ENCODE data around the gene CCDC201.
"Not testable (repeated sequence)": the region's sequence is repeated elsewhere in the genome, so short reads cannot be mapped to it uniquely, and the experiment has no call there.

CCDC201 gene

GRCh38 chr7:45813771-45814170, 59.1 kb downstream of the CCDC201 start:
- FAIRE-seq = not testable (repeated sequence)

GRCh38 chr7:45812946-45813345, 59.9 kb downstream of the CCDC201 start:
- no peak for FAIRE-seq

DNA sequence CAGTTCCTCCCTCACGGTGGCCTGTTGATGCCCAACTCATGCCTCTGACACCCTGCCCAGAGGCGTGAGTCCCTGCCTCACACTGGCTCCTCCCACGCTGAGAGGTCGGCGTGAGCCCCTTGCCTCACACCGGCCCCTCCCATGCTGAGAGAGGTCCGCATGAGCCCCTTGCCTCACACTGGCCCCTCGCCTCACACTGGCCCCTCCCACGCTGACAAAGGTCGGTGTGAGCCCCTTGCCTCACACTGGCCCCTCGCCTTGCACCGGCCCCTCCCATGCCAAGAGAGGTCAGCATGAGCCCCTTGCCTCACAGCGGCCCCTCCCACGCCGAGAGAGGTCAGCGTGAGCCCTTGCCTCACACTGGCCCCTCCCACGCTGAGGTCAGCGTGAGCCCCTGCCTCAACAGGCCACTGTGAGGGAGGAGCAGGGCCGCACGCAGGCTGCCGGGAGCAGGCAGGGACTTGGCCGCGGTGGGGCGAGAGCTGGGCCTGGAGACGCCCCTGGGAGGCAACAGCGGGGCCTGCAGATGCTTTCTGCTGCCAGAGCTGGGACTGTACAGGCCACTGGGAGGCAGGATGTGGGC, 61.1 kb downstream of the CCDC201 start:
- FAIRE-seq = not testable (repeated sequence)

- not testable (repeated sequence) for FAIRE-seq
Measured at GRCh38 chr7:45810451-45811005, 62.4 kb downstream of the CCDC201 start.
